Stimulated activated CD4-positive, alpha-beta T cell treated with anti-CD3 and anti-CD28 coated beads, TNF-alpha, amount 100 ng/mL, for 1 hour (primary cell): ENCODE measurements around the gene CAMKK2.
"Not testable (repeated sequence)": the region's sequence is repeated elsewhere in the genome, so short reads cannot be mapped to it uniquely, and the experiment has no call there.

Source experiments
- DNase-seq, 3 donors: peaks; one replicate each; pipeline ENCODE4 v3.0.0-alpha.2; 2020; ENCODE audit warnings: low read depth in 3 of 3, low spot score in 1 of 3

CAMKK2 gene

DNA sequence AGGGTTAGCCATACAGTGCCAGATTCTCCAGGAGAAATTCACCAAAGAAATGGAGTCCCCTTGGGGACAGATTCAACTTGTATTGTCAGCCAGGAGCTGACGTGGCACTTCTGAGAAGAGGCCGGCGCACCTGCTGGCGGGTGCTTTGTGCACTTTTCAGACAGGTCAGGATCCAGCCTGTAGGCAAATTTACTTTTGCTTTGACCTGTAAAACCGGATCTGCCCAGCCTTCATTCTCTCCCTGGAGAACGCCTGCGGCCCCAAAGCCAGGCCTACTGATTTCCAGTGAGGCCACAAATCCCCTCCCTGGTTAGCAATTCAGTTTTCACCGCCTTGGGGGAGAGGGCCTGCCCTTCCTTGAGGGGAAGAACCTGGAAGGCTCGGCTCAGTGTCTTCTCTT, 69.2 kb downstream of the CAMKK2 start:
- DNase-seq = no peak

DNA sequence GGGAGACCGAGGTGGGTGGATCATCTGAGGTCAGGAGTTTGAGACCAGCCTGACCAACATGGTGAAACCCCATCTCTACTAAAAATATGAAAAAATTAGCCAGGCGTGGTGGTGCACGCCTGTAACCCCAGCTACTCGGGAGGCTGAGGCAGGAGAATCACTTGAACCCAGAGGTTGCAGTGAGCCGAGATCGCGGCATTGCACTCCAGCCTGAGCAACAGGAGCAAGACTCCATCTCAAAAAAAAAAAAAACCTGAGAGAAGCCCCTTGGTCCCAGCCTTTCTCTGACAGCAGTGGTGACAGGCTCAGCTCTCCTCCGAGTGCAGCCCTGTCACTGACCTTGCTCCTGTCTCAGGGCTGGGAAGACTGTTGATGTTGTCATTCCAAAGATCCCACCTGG, 69.6 kb downstream of the CAMKK2 start:
- DNase-seq = not testable (repeated sequence)

DNA sequence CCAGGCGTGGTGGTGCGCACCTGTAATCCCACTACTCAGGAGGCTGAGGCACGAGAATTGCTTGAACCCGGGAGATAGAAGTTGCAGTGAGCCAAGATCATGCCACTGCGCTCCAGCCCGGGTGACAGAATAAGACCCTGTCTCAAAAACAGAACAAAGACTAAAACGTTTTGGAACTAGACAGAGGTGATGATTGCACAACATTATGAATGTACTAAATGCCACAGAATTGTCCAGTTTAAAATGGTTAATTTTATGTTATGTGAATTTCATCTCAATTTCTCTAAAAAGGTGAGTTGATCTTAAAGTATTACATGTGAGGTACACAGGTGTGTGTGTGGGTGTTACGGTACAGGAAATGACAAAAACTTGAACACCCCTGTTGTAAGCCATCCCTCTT, 70.1 kb downstream of the CAMKK2 start:
- DNase-seq = no peak

DNA sequence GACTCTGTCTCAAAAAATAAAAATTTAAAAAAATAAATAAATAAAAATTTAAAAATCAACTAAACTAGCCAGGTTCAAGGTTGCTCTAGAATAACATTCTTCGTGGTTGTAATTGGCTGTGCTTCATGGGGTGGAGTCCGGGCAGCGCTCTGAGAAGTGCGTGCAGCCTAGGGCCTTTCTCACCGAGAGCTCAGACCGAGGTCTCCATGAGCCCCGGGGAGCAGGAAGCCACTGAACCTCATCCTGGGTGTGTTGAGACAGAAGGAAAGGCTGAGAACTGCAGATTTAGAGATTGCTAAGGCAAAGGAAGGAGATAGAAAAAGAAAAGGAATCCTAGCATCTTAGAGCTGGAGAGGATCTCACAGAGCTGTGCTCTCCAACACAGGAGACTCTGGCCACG, 71.9 kb downstream of the CAMKK2 start:
- DNase-seq = peak in 1 of 3 donors; percentile 31

DNA sequence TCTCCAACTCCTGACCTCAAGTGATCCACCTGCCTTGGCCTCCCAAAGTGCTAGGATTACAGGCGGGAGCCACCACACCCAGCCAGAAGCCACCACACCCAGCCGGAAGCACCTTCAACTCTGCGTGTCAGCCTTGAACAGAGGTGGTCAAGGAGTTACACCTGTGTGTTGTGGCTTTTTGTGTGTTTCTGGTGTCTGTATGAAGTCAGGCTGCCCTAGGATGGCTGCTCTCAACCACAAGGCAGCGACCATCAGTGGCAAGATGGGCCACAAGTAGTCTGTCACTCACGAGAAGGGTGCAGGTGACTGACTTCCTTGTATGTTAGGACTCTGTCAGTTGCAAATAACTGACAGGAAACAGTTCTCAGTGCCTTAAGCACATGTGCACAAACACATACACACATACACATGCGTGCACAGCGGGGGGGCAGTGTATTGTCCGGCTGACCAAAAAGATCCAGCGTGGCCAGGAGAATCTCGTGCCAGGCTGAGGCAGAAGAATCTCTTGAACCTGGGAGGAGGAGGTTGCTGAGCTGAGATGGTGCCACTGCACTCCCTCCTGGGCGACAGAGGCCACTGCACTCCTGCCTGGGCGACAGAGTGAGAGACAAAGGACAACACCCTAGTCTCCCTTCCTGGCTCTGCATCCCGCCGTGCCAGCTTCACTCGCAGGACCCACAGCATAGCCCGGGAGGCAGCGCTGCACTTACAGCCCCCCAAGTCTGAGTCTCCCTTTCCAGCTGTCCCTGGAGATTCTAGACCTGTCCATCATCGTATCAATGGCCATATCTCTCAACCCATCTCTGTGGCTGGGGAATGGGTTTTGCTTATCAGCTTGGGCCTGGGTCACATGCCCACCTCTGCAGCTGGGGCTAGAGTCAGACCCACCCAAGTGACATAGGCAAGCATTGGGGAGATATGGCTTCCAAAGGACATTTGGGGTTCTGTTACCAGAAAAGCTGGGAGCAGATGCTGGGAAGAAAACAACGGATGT, 72.9 kb downstream of the CAMKK2 start:
- no peak for DNase-seq

DNA sequence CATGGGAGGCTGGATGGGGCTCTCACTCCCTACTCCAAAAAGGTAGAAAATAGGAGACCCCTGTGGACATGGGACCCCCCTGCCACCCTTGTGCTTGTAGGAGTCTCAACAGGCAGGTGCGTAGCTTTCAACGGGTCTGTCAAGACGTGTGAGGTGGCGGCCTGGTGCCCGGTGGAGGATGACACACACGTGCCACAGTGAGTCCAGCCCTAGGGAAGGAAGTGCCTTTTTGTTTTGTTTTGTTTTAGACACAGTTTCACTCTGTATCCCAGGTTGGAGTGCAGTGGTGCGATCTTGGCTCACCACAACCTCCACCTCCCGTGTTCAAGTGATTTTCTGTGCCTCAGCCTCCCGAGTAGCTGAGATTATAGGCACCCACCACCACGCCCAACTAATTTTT, 73.7 kb downstream of the CAMKK2 start:
- no peak for DNase-seq

DNA sequence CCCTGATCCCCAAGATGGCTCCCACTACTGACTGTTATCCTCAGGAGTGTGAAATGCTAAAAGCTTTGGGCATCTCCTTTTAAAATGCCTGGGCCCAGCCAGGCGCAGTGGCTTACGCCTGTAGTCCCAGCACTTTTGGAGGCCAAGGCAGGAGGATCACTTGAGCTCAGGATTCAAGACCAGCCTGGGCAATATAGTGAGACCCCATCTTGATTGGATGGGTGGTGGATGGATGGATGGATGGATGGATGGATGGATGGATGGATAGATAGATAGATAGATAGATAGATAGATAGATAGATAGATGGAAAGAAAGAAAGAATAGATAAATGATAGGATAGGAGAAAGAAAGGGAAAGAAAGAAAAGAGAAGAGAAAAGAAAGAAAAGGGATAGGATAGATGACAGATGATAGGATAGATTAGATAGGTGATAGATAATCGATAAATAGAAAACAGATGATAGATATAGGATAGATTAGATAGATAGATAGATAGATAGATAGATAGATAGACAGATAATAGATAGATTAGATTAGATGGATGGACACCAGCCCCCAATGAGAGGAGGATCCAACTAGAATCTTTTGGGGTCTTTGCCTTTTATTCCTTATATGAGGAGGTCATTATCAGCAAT, 77.0 kb downstream of the CAMKK2 start:
- DNase-seq = no peak

DNA sequence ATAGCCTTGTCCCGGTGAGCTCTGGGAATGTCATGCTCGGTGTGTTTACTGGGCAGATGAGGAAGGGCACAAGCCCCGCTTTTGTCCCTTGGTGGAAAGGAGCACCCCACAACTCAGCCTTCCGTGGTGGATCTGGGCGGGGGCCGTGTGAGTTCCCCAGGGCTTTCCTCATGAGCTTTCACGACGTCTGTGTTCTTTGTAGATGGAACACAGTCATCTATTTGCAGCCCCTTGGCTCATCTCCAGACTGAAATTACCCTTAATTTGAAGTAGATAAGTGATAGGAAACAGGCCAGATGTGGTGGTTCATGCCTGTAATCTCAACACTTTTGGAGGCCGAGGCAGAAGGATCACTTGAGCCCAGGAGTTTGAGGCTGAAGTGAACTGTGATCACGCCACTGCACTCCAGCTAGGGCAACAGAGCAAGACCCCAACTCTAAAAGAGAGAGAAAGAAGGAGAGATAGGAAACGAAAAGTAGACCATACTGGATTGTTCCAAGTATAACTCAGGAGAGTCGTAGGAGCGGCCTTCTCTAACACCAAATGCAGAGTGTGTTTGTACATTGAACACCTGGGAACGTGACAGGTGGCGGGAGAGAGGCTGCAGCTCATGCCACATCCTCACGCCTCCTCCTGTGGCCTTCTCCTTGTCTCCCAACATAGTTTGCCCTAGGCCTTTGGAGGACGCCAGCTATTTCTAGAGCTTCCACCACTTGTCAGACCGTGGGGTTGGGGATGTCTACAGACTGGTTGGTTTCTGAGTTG, 77.7 kb downstream of the CAMKK2 start:
- DNase-seq = no peak

DNA sequence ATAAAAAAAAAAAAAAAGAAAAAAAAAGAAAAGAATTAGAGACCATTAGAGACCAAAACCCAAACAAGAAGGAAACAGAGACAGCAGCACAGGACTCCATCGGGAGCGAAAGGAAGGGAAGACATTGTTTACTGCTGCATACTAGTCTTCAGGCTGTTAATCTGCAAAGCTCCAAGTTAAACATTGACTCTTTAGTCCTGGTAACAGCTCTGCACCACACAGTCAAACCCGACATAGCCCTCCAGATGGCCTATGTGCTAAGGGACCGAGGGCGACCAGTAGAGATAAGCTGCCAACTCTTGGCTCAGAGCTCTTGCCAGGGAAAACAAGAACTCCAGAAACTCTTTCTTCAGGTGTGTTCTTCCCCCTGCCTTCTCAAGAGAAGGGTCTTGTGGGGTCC, 78.7 kb downstream of the CAMKK2 start:
- DNase-seq = no peak

DNA sequence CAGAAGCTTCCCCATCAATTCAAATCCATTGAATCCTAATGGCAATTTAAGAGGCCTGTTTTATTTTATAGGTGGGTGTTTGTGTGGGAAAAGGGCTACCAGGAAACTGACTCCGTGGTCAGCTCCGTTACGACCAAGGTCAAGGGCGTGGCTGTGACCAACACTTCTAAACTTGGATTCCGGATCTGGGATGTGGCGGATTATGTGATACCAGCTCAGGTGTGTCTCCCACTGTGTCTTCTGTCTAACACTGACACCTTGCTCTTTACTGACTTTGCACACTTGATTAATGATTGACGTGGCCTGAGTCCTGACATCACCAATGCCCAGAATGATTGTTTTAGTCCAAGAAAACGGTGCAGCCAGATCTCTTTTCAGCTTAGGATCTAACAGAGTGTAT, 79.4 kb downstream of the CAMKK2 start:
- no peak for DNase-seq

DNA sequence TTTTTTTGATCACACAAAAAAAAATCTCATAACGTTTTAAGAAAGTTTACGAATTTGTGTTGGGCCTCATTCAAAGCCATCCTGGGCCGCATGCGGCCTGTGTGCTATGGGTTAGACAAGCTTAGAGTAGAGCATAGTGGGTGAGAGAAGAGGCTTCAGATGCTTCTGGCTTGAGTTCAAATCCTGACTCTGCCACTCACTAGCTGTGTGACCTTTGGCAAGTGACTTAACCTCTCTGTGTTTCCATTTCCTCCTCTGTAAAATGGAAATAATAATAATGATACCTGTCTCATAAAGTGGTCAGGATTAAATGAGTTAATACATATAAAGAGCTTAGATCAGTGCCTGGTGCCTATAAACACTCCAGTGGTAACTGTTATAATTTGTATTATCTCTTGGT, 80.4 kb downstream of the CAMKK2 start:
- no peak for DNase-seq

DNA sequence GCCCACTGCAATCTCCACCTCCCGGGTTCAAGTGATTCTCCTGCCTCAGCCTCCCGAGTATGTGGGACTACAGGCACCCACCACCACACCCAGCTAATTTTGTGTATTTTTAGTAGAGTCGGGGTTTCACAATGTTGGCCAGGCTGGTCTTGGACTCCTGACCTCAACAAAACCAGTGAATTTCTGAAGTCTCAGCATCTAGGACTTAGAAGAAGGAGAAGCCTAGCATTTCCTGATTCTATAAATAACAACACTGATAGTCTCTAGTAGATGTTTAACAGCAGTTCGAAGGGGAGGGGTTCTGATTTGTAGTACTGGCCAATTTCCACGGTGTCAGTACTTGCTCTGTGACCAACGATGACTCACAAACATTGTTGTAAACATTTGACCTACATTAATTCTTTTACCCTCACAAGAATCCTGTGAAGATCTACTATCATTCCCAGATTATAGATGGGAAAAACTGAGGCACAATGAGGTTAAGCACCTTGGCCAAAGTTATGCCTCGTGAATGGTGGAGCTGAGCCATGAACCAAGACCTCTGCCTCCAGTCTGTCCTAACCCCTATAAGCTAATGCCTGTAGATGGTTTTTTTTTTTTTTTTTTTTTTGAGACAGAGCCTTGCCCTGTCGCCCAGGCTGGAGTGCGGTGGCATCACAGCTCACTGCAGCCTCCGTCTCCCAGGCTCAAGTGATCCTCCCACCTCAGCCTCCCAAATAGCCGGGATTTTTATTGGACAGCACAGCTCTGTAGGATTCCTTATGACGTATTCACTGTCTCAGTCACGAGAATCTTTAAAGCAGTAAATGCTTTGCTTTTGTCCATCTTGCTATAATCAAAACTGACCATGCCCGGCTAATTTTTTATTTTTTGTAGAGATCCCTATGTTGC, 81.4 kb downstream of the CAMKK2 start:
- no peak for DNase-seq

DNA sequence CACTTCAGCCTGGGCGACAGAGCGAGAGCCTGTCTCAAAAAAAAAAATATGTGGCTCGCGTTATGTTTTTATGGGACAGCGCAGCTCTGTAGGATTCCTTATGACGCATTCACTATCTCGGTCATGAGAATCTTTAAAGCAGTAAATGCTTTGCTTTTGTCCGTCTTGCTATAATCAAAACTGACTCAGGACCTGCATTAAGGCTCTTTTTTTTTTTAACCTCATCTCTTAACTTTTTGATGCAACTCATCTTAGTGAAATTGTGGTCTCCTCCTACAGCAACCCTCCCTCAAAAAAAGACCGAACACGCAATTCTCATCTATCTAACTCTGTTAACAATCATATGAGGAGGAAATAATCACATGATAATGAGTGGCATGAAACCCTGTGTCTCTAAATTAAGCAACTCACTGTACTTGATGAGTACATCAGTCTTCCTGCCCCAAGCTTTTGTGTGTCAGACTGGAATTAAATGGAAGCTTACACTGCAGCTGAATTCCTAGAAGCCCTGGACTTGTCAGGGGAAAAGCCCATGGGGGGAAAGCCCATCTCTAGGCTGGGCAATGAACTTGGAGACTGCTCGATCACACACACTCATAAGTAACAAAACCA, 82.2 kb downstream of the CAMKK2 start:
- no peak for DNase-seq

DNA sequence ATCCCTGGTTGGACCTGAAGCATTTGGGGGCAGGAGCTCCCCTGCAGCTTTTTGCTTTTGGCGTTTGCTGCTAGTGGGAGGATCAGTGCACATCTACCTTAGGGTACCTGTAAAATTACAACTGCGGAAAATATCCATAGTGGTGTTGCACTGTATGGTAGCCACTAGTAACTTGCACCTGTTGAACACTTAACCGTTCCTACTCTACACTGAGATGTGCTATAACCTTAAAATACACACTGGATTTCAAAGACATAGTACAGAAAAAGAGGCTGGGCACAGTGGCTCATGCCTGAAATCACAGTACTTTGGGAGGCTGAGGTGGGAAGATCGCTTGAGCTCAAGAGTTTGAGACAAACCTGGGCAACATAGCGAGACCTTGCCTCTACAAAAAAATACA, 83.6 kb downstream of the CAMKK2 start:
- no peak for DNase-seq

DNA sequence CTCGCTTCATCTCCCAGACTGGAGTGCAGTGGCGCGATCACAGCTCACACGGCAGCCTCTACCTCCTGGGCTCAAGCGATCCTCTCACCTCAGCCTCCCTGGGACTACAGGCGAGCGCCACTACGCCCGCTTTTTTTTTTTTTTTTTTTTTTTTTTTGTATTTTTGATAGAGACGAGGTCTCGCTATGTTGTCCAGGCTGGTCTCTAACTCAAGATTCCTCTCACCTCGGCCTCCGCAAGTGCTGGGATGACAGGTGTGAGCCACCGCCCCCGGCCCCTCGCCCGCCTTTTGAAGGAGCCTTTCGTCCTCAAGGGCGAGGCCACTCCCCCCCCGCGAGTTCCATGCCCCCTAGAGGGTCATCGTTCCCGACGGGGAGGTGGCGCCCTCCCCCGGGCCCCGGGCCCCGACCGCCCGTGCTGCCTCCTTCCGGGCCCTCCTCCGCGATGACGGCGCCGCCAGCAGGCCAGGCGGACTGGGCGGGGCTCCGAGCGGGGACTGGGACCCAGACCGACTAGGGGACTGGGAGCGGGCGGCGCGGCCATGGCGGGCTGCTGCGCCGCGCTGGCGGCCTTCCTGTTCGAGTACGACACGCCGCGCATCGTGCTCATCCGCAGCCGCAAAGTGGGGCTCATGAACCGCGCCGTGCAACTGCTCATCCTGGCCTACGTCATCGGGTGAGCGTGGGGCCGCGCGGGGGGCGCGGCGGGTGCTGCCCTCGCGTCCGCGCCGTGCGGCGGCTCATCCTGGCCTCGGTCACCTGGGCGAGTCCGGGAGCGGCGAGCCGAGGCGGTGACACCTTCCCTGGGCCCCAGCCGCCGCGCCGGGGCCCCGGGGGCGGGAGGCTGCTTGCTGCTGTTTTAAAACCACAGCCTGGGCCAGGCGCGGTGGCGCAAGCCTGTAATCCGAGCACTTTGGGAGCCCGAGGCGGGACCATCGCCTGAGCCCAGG, 86.6 kb downstream of the CAMKK2 start, which contains the start of gene P2RX4:
Gene P2RX4, plus strand, starts transcription at position 506 of the 949 bp plus-strand sequence. Its CDS starts 36 bp downstream, at position 542.
- DNase-seq = peak; percentile 64 to 74 (median 71)

DNA sequence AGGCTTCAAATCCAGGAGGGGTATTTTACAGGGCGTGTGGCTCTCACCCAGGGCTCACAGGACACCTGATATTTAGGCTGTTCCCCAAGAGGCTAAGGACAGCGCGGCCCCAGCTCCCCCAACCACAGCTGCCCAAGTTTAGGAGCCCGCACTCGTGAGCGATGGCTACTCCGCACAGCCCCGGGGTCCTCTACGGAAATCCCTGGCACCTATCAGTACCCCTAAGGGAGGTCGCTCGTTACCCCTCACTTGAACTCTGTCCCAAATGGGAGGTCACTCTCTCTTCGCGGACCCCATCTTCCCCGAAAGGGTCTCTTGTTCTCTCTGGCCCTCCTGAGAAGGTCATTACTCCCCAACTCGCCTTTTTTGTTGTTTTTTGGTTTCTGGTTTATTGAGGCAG, 87.3 kb downstream of the CAMKK2 start:
- DNase-seq = no peak

DNA sequence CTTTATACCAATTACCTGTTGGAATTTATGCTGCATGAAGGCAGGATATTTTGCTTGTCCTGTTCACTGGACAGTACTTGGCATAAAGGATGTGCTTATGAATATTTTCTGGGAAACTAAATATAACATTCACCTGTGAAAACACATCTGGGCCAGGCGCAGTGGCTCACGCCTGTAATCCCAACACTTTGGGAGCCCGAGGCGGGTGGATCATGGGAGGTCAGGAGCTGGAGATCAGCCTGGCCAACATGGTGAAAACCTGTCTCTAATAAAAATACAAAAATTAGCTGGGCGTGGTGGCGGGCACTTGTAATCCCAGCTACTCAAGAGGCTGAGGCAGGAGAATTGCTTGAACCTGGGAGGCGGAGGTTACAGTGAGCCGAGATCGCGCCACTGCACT, 87.9 kb downstream of the CAMKK2 start:
- DNase-seq = not testable (repeated sequence)

DNA sequence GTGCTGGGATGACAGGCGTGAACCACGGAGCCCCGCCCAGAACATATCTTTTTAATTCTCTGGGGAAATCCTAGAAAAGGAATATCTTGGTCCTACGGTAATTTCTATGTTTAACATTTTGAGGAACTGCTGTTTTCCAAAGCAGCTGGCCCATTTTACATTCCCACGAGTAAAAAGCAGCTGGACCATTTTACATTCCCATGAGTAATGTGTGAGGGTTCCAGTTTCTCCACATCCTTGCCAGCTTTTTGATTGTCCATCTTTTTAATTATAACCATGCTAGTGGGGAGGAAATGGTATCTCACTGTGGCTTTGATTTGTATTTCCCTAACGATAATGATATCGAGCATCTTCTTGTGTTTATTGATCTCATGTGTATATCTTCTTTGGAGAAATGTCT, 91.0 kb downstream of the CAMKK2 start:
- no peak for DNase-seq

DNA sequence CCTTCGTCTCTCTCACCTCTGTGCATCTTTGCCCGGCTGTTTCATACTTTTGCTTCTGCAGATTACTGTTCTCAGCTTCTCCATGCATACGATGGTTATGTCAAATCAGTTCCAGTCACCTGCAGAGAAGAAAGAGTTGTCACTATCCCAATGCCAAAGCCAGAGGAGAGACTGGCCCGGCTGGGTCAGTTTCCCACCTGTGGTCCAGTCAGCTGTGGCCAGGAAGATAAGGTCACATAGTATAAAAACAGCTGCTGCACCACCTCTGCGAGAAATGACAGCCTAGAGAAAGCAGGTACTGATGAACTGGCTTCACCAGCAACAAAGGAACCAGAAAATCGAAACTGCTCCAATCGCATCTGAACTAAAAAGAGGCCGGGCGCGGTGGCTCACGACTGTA, 93.0 kb downstream of the CAMKK2 start:
- DNase-seq = no peak
